HCT116 (cell line): Measurements from ENCODE around the gene BCO1. TPM values are rescaled to one million over a fixed set of nuclear protein-coding genes. Genes with fewer than 3 reads are reported as not detected.

Experiments used
- ATAC-seq: fragments of 200-7000 bp; cut with Tn5 transposase; 2 replicates; pipeline ENCODE4 v1.9.1; 2020; ENCODE audit warnings: mild to moderate bottlenecking, moderate library complexity
- BruUV-seq: library from RNA; stranded (reverse); fragments of 400-500 nt; replicated peaks from 2 replicates; lab custom pipeline; 2021; lab: Mats Ljungman, UMichigan
- CTCF ChIA-PET: fragments of 300-600 bp; sonication (Branson Sonifier 250); formaldehyde crosslinking; loops from one replicate; lab custom pipeline; 2021; ENCODE audit warnings: antibody characterized with exemption; lab: Charles Lee
- POLR2A ChIA-PET: fragments of 300-600, 350-600 bp; sonication (Branson Sonifier 250); formaldehyde crosslinking; loops from one replicate; lab custom pipeline; 2021; ENCODE audit warnings: antibody characterized with exemption; lab: Charles Lee
- RAD21 ChIA-PET, 2 experiments: fragments of 300-600 bp; sonication (Branson Sonifier 250); formaldehyde crosslinking; loops; one replicate each; lab custom pipeline; 2023; ENCODE audit warnings: low total read pairs in 2 of 2; ENCODE audit not compliant: uncharacterized antibody in 2 of 2, unreplicated experiment in 2 of 2, low non-redundant PET in 1 of 2; lab: Charles Lee
- DNase-seq: peaks from one replicate; pipeline ENCODE4 v3.0.0-alpha.2; 2010; ENCODE audit warnings: low read depth, low spot score
- H2AFZ ChIP-seq: fragments of 200-600 bp; shearing (Covaris generic), sonication (generic); 2 replicates; pipeline ENCODE4 v1.6.1; 2017; ENCODE audit warnings: low read depth, mixed run types, mixed read lengths, antibody characterized with exemption, low read length; ENCODE audit not compliant: poor library complexity, severe bottlenecking
- H3K27ac ChIP-seq: 2 replicates; pipeline ENCODE4 v1.5.1; 2012; ENCODE audit warnings: low read depth, low read length
- H3K27me3 ChIP-seq: fragments of 200-600 bp; sonication (generic); 2 replicates; pipeline ENCODE4 v1.6.1; 2016; ENCODE audit warnings: mixed run types, low read length, mixed read lengths; ENCODE audit not compliant: insufficient read depth
- H3K36me3 ChIP-seq, 2 experiments: fragments of 200-500 bp in 1 of 2; fragments of 200-600 bp in 1 of 2; sonication (Bioruptor generic) in 1 of 2; sonication (generic) in 1 of 2; 2 replicates each; pipeline versions ENCODE4 v1.5.1 to v1.6.1; 2014 to 2016; ENCODE audit warnings: low read length in 2 of 2, inconsistent platforms in 1 of 2, mixed read lengths in 1 of 2, mixed run types in 1 of 2; ENCODE audit not compliant: insufficient read depth in 2 of 2, control insufficient read depth in 1 of 2
- H3K4me1 ChIP-seq, 2 experiments: fragments of 200-600 bp in 1 of 2; sonication (generic) in 1 of 2; 2 replicates each; pipeline versions ENCODE4 v1.5.1 to v1.6.1; 2012 to 2017; ENCODE audit warnings: low read length in 2 of 2, inconsistent platforms in 1 of 2, mild to moderate bottlenecking in 1 of 2, mixed read lengths in 1 of 2, mixed run types in 1 of 2, moderate library complexity in 1 of 2; ENCODE audit not compliant: insufficient read depth in 2 of 2, control insufficient read depth in 1 of 2
- H3K4me2 ChIP-seq: fragments of 200-600 bp; sonication (generic); 2 replicates; pipeline ENCODE4 v1.6.1; 2017; ENCODE audit warnings: mixed run types, low read length, mixed read lengths
- H3K4me3 ChIP-seq, 2 experiments: fragments of 200-600 bp in 1 of 2; sonication (generic) in 1 of 2; replicated peaks in 1 of 2; 2 replicates each; pipeline ENCODE4 v1.5.1; 2011 to 2016; ENCODE audit warnings: low read length in 2 of 2, control low read depth in 1 of 2, low read depth in 1 of 2, mild to moderate bottlenecking in 1 of 2, mixed read lengths in 1 of 2, mixed run types in 1 of 2
- H3K79me2 ChIP-seq: fragments of 200-600 bp; sonication (generic); 2 replicates; pipeline ENCODE4 v1.6.1; 2017; ENCODE audit warnings: mild to moderate bottlenecking, mixed run types, low read length, moderate library complexity, mixed read lengths; ENCODE audit not compliant: insufficient read depth
- H3K9ac ChIP-seq: fragments of 200-600 bp; sonication (generic); 2 replicates; pipeline ENCODE4 v1.6.1; 2016; ENCODE audit warnings: low read length, mixed read lengths
- H3K9me2 ChIP-seq: fragments of 200-600 bp; sonication (generic), shearing (Covaris generic); 2 replicates; pipeline ENCODE4 v1.6.1; 2017; ENCODE audit warnings: mixed run types, mild to moderate bottlenecking, moderate library complexity; ENCODE audit not compliant: insufficient read depth
- H3K9me3 ChIP-seq, 2 experiments: fragments of 200-500 bp in 1 of 2; fragments of 200-600 bp in 1 of 2; sonication (Bioruptor generic) in 1 of 2; sonication (generic) in 1 of 2; 2 replicates each; pipeline ENCODE4 v1.6.1; 2014 to 2017; ENCODE audit warnings: low read length in 2 of 2, mixed read lengths in 2 of 2, inconsistent platforms in 1 of 2, low read depth in 1 of 2, mild to moderate bottlenecking in 1 of 2, mixed run types in 1 of 2, moderate library complexity in 1 of 2; ENCODE audit not compliant: control insufficient read depth in 1 of 2, insufficient read depth in 1 of 2
- H4K20me1 ChIP-seq: fragments of 200-600 bp; sonication (generic), shearing (Covaris generic); 2 replicates; pipeline ENCODE4 v1.6.1; 2017; ENCODE audit warnings: mixed run types, mild to moderate bottlenecking, moderate library complexity; ENCODE audit not compliant: insufficient read depth
- EGR1 ChIP-seq: IDR thresholded peaks from 2 replicates; pipeline ENCODE4 v1.6.1; 2012; ENCODE audit warnings: low read depth
- EZH2phosphoT487 ChIP-seq: fragments of 200-600 bp; IDR thresholded peaks from 2 replicates; pipeline ENCODE4 v1.6.1; 2018; ENCODE audit warnings: antibody characterized with exemption, borderline replicate concordance
- SP1 ChIP-seq: IDR thresholded peaks from 2 replicates; pipeline ENCODE4 v1.6.1; 2012; ENCODE audit warnings: low read depth
- ZFX ChIP-seq: fragments of 450-650 bp; IDR thresholded peaks from 2 replicates; pipeline ENCODE4 v1.6.1; 2017
- intact Hi-C: fragments of 100-400 bp; cut with micrococcal nuclease; formaldehyde crosslinking; loops from 2 replicates; pipeline ENCODE4 v1.10.0; 2022
- total RNA-seq: library from RNA; stranded (reverse); gene quantifications from one replicate; pipeline ENCODE4 v1.2.1, GENCODE V29; 2021; ENCODE audit not compliant: unreplicated experiment
- TF ChIP-seq, protein P1 (sequence below), 3 experiments: fragments of 200-600 bp in 1 of 3; sonication (generic) in 1 of 3; IDR thresholded peaks in 2 of 3; conservative IDR thresholded peaks in 1 of 3; 2 replicates each; pipeline ENCODE4 v1.5.1; 2012 to 2017; ENCODE audit warnings: low read depth in 2 of 3, low read length in 2 of 3, antibody characterized with exemption in 1 of 3, borderline replicate concordance in 1 of 3, control low read depth in 1 of 3, mild to moderate bottlenecking in 1 of 3, mixed read lengths in 1 of 3, mixed run types in 1 of 3, moderate library complexity in 1 of 3; ENCODE audit not compliant: insufficient read depth in 1 of 3
- TF ChIP-seq, protein P2 (sequence below): IDR thresholded peaks from 2 replicates; pipeline ENCODE4 v1.6.1; 2011; ENCODE audit warnings: mild to moderate bottlenecking, low read length, moderate library complexity; ENCODE audit not compliant: insufficient replicate concordance; ENCODE audit errors: extremely low read depth

The BCO1 gene
- total RNA-seq, 1 experiment from 2014 or later, result not detected

DNA sequence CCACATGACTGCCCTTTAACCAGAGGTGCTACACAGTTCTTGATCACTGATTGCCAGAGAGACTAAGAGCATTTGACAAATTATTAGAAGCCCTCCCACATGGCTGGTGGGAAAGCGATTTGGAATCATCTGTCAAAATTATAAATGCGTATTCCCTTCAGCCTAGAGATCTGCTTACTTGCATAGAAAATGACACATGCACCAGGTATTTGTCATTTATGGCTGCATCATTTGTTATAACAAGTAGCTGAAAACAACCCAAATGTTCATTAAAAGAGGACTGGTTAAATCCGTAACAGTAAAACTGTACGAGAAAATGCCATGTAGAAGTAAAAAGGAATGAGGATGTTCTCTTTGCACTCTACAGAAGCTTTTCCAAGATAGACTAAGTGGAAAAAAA is 21.4 kb downstream of the BCO1 start:
- Histone ChIP-seq H2AFZ (no peak overlapping the region), H3K4me2 (no peak overlapping the region), H4K20me1 (no peaks in the 10 kb centered on the region), H3K27me3 (no peaks in the 10 kb centered on the region), H3K9ac (no peak overlapping the region), H3K4me3 (no peak overlapping the region), H3K9me2 (no peaks in the 10 kb centered on the region), H3K4me1 (0 out of 4 replicates have a peak, but pooled peaks cover 0 to 4% of the 10 kb centered on the region in 2 experiments), H3K9me3 (no peaks in the 10 kb centered on the region), H3K36me3 (no peaks in the 10 kb centered on the region), H3K27ac (no peak overlapping the region), H3K79me2 (no peaks in the 10 kb centered on the region)
- intact Hi-C loops, result loop anchor here (5.0 kb wide), 1 partner anchor 462 kb away; no protein-coding TSS in a partner anchor
- POLR2A ChIA-PET, result no interaction called here
- ATAC-seq, result no peak
- DNase-seq, result no peak
- CTCF ChIA-PET, result interaction anchor here (0.6 kb wide), 1 partner anchor 60 kb away, joined by 3 read pairs; no protein-coding TSS in a partner anchor
- RAD21 ChIA-PET, result no interaction called here
- no TSS peak for BruUV-seq
- no peak for TF ChIP-seq EGR1
- no peak for TF ChIP-seq ZFX
- no peak for TF ChIP-seq SP1
- TF ChIP-seq, protein P1, sequence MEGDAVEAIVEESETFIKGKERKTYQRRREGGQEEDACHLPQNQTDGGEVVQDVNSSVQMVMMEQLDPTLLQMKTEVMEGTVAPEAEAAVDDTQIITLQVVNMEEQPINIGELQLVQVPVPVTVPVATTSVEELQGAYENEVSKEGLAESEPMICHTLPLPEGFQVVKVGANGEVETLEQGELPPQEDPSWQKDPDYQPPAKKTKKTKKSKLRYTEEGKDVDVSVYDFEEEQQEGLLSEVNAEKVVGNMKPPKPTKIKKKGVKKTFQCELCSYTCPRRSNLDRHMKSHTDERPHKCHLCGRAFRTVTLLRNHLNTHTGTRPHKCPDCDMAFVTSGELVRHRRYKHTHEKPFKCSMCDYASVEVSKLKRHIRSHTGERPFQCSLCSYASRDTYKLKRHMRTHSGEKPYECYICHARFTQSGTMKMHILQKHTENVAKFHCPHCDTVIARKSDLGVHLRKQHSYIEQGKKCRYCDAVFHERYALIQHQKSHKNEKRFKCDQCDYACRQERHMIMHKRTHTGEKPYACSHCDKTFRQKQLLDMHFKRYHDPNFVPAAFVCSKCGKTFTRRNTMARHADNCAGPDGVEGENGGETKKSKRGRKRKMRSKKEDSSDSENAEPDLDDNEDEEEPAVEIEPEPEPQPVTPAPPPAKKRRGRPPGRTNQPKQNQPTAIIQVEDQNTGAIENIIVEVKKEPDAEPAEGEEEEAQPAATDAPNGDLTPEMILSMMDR (IDR thresholded peaks at IDR 0.05 in 2 of 3, conservative IDR thresholded peaks at IDR 0.05 in 1 of 3; ENCODE audit: borderline replicate concordance in 1 of 3, insufficient read depth in 1 of 3, low read depth in 2 of 3, low read length in 2 of 3), result no peak
- TF ChIP-seq, protein P2, sequence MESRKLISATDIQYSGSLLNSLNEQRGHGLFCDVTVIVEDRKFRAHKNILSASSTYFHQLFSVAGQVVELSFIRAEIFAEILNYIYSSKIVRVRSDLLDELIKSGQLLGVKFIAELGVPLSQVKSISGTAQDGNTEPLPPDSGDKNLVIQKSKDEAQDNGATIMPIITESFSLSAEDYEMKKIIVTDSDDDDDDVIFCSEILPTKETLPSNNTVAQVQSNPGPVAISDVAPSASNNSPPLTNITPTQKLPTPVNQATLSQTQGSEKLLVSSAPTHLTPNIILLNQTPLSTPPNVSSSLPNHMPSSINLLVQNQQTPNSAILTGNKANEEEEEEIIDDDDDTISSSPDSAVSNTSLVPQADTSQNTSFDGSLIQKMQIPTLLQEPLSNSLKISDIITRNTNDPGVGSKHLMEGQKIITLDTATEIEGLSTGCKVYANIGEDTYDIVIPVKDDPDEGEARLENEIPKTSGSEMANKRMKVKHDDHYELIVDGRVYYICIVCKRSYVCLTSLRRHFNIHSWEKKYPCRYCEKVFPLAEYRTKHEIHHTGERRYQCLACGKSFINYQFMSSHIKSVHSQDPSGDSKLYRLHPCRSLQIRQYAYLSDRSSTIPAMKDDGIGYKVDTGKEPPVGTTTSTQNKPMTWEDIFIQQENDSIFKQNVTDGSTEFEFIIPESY, result no peak
- TF ChIP-seq EZH2phosphoT487, result no peak
